ENCODE results near the gene TBX18.

The TBX18 gene

GRCh38 chr6:84764332-84765049 lies at the start of gene TBX18:
Gene TBX18, minus strand, starts transcription at chr6:84764598. Its CDS starts 417 bp downstream, at chr6:84764181.
- H3K4me3 ChIP-seq (ENCODE audit: low read depth in 1 of 2, low read length in 1 of 2) = peak within 1 kb of the TSS in 1 of 2 experiments; percentile 33
- H3K36me3 ChIP-seq = no peaks in the 10 kb centered on the region
- H3K27ac ChIP-seq = no peak within 1 kb of the TSS
- peaks cover 100% of the 10 kb centered on the region for H3K27me3 ChIP-seq
- no peak for TF ChIP-seq CTCF (IDR thresholded peaks at IDR 0.05)
- peaks cover 7% of the 10 kb centered on the region for H3K9me3 ChIP-seq
- peaks cover 0 to 6% of the 10 kb centered on the region in 2 experiments for H3K4me1 ChIP-seq (ENCODE audit: control insufficient read depth in 1 of 2, insufficient read depth in 1 of 2, low read depth in 1 of 2, low read length in 1 of 2)

- Histone ChIP-seq H3K4me3 (ENCODE audit: low read depth in 1 of 2, low read length in 1 of 2) (no peak overlapping the region), H3K4me1 (ENCODE audit: control insufficient read depth in 1 of 2, insufficient read depth in 1 of 2, low read depth in 1 of 2, low read length in 1 of 2) (no peaks in the 10 kb centered on the region), H3K27ac (no peak overlapping the region), H3K27me3 (no peaks in the 10 kb centered on the region), H3K36me3 (no peaks in the 10 kb centered on the region), H3K9me3 (no peaks in the 10 kb centered on the region)
- TF ChIP-seq CTCF (IDR thresholded peaks at IDR 0.05) = no peak
These were observed 47.0 kb upstream of the TBX18 start for GRCh38 chr6:84811351-84811750.

GRCh38 chr6:84809455-84809854 lies 45.1 kb upstream of the TBX18 start:
- no peak for TF ChIP-seq CTCF (IDR thresholded peaks at IDR 0.05)
- no peaks in the 10 kb centered on the region for H3K36me3 ChIP-seq
- no peaks in the 10 kb centered on the region for H3K9me3 ChIP-seq
- no peak overlapping the region for H3K4me3 ChIP-seq (ENCODE audit: low read depth in 1 of 2, low read length in 1 of 2)
- H3K4me1 ChIP-seq (ENCODE audit: control insufficient read depth in 1 of 2, insufficient read depth in 1 of 2, low read depth in 1 of 2, low read length in 1 of 2) = no peaks in the 10 kb centered on the region
- H3K27ac ChIP-seq = no peak overlapping the region
- no peaks in the 10 kb centered on the region for H3K27me3 ChIP-seq

- Histone ChIP-seq H3K36me3 (no peaks in the 10 kb centered on the region), H3K27me3 (no peaks in the 10 kb centered on the region), H3K4me3 (ENCODE audit: low read depth in 1 of 2, low read length in 1 of 2) (no peak overlapping the region), H3K4me1 (ENCODE audit: control insufficient read depth in 1 of 2, insufficient read depth in 1 of 2, low read depth in 1 of 2, low read length in 1 of 2) (no peaks in the 10 kb centered on the region), H3K9me3 (no peaks in the 10 kb centered on the region), H3K27ac (no peak overlapping the region)
- no peak for TF ChIP-seq CTCF (IDR thresholded peaks at IDR 0.05)
These were observed 44.2 kb upstream of the TBX18 start for GRCh38 chr6:84808491-84809061.

GRCh38 chr6:84805145-84805544 lies 40.7 kb upstream of the TBX18 start:
- Histone ChIP-seq H3K27ac (no peak overlapping the region), H3K27me3 (no peaks in the 10 kb centered on the region), H3K4me1 (ENCODE audit: control insufficient read depth in 1 of 2, insufficient read depth in 1 of 2, low read depth in 1 of 2, low read length in 1 of 2) (no peaks in the 10 kb centered on the region), H3K4me3 (ENCODE audit: low read depth in 1 of 2, low read length in 1 of 2) (no peak overlapping the region), H3K36me3 (no peaks in the 10 kb centered on the region), H3K9me3 (no peaks in the 10 kb centered on the region)
- no peak for TF ChIP-seq CTCF (IDR thresholded peaks at IDR 0.05)

Data from neutrophil (primary cell).